ENCODE measurements around the gene ADGRB3. TPM values are rescaled to one million over a fixed set of nuclear protein-coding genes. Genes with fewer than 3 reads are reported as not detected.

Gene ADGRB3
- total and polyA plus RNA-seq, 4 donors = 0.47 to 24.6 (median 1.9) TPM

DNA sequence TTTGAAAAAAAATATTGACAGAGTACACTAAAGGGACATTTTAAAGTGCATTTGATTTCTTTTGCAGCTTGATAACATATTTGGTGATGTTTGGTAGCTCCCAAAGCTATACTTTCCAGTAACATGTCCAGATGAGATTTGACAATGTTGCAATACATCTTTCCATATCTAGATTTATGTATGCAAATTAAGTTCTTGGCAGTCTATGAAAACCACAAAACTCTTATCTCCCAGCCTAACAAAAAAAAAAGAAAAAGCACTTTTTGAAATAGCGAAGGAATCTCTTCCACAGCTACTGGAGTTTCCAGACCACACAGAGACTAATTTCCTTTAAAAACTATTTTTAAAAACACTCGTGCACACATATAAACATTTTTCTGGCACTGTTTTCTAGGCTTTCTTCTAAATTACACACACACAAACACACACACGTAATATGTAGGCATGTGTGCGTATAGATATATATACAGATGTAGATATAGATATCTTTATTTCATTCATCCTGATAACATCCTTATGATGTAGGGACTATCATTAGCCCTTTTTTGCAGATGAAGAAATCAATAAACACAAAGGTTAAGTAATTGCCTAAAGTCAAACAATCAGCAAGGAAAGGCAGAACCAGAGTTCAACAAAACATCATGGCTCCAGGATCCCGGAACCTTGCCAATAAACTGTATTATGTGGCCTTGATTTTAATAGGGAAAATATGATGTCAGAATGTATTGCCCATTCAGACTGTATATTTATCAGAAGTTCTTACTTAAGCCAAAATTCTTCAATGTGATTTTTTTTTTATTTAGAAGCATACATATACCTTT lies 93.3 kb downstream of the ADGRB3 start:
- Histone ChIP-seq H3K27ac (ENCODE audit: low read depth in 1 of 2, low read length in 1 of 2) (no peak overlapping the region), H3K9ac (ENCODE audit: insufficient read depth in 1 of 2, low read length in 2 of 2) (no peak overlapping the region), H3K4me1 (ENCODE audit: control insufficient read depth in 5 of 5, insufficient read depth in 5 of 5, low read length in 5 of 5) (peaks cover 0 to 70% (median 12%) of the 10 kb centered on the region in 5 donors), H3K36me3 (ENCODE audit: control insufficient read depth in 4 of 4, insufficient read depth in 4 of 4, low read length in 4 of 4) (no peaks in the 10 kb centered on the region), H3K4me3 (no peak overlapping the region), H3K27me3 (ENCODE audit: control insufficient read depth in 3 of 3, insufficient read depth in 3 of 3, low read length in 2 of 3) (no peaks in the 10 kb centered on the region), H3K9me3 (ENCODE audit: control insufficient read depth in 4 of 4, insufficient read depth in 3 of 4, low read length in 3 of 4) (no peaks in the 10 kb centered on the region)
- WGBS, 2 donors = 31 to 42% methylated on average over 5 of the region's 5 CpGs
- no peak for TF ChIP-seq CTCF (IDR thresholded peaks at IDR 0.05; ENCODE audit: control extremely low read depth, extremely low read depth)
- DNase-seq (peak; percentile 70 to 98 (median 96)), ATAC-seq (ENCODE audit: insufficient read depth, low FRiP score) (no peak)

DNA sequence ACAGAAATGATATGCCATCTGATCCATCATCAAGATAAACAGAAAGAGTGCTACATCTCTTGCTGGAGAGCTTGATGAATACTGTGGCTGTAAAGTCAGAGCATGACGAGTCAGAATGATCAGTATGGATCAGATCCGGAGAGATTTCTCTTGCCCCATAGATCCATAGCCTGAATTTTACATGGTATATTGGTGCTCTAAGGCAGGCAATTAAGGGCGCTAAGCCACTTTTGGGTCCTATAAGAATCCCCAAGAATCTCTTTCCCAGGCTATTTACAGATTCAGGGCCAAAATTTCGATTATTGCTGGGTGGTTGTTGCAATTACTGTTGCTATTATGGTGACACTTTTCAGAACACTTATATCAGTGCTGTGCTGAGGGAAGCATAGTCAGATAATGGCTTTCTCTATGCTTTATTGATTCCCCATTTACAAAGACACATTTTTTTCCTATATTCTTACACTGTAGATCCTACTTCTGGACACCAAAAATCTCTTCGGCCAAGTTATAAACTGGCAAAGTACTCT lies 94.4 kb downstream of the ADGRB3 start:
- 77 to 81% methylated on average over 5 of the region's 5 CpGs for WGBS, 2 donors
- Histone ChIP-seq H3K9ac (ENCODE audit: insufficient read depth in 1 of 2, low read length in 2 of 2) (no peak overlapping the region), H3K4me3 (no peak overlapping the region), H3K27me3 (ENCODE audit: control insufficient read depth in 3 of 3, insufficient read depth in 3 of 3, low read length in 2 of 3) (no peaks in the 10 kb centered on the region), H3K4me1 (ENCODE audit: control insufficient read depth in 5 of 5, insufficient read depth in 5 of 5, low read length in 5 of 5) (peaks cover 0 to 59% (median 12%) of the 10 kb centered on the region in 5 donors), H3K9me3 (ENCODE audit: control insufficient read depth in 4 of 4, insufficient read depth in 3 of 4, low read length in 3 of 4) (no peaks in the 10 kb centered on the region), H3K27ac (ENCODE audit: low read depth in 1 of 2, low read length in 1 of 2) (no peak overlapping the region), H3K36me3 (ENCODE audit: control insufficient read depth in 4 of 4, insufficient read depth in 4 of 4, low read length in 4 of 4) (no peaks in the 10 kb centered on the region)
- TF ChIP-seq CTCF (IDR thresholded peaks at IDR 0.05; ENCODE audit: control extremely low read depth, extremely low read depth) = no peak
- ATAC-seq (ENCODE audit: insufficient read depth, low FRiP score) (no peak), DNase-seq (no peak)

- 84 to 88% methylated on average over 5 of the region's 5 CpGs for WGBS, 2 donors
These were observed 95.4 kb downstream of the ADGRB3 start for GRCh38 chr6:68730291-68731054.

More at GRCh38 chr6:68730291-68731054, 95.4 kb downstream of the ADGRB3 start:
- Histone ChIP-seq H3K36me3 (ENCODE audit: control insufficient read depth in 4 of 4, insufficient read depth in 4 of 4, low read length in 4 of 4) (no peaks in the 10 kb centered on the region), H3K4me3 (no peak overlapping the region), H3K4me1 (ENCODE audit: control insufficient read depth in 5 of 5, insufficient read depth in 5 of 5, low read length in 5 of 5) (peaks cover 0 to 49% (median 3%) of the 10 kb centered on the region in 5 donors), H3K9ac (ENCODE audit: insufficient read depth in 1 of 2, low read length in 2 of 2) (no peak overlapping the region), H3K27me3 (ENCODE audit: control insufficient read depth in 3 of 3, insufficient read depth in 3 of 3, low read length in 2 of 3) (no peaks in the 10 kb centered on the region), H3K9me3 (ENCODE audit: control insufficient read depth in 4 of 4, insufficient read depth in 3 of 4, low read length in 3 of 4) (no peaks in the 10 kb centered on the region), H3K27ac (ENCODE audit: low read depth in 1 of 2, low read length in 1 of 2) (no peak overlapping the region)
- TF ChIP-seq CTCF (IDR thresholded peaks at IDR 0.05; ENCODE audit: control extremely low read depth, extremely low read depth) = no peak
- ATAC-seq (ENCODE audit: insufficient read depth, low FRiP score) = no peak
- no peak for DNase-seq
